IMR-90 (cell line): ENCODE data around the gene TGM6. TPM values are rescaled to one million over a fixed set of nuclear protein-coding genes. Genes with fewer than 3 reads are reported as not detected.

Experiments
- ATAC-seq: fragments of 200-7000 bp; cut with Tn5 transposase; 2 replicates; pipeline ENCODE4 v1.9.1; 2020; ENCODE audit warnings: low read depth, mild to moderate bottlenecking, moderate library complexity
- BruUV-seq: library from RNA; stranded (reverse); fragments of 400-500 nt; replicated peaks from 2 replicates; lab custom pipeline; 2021; lab: Mats Ljungman, UMichigan
- CTCF ChIA-PET: fragments of 300-600 bp; formaldehyde crosslinking; extraction: SDS; loops from one replicate; lab custom pipeline; 2021; ENCODE audit warnings: antibody characterized with exemption; lab: Yijun Ruan, JAX
- POLR2A ChIA-PET: fragments of 300-600 bp; sonication (Branson Sonifier 250); formaldehyde crosslinking; loops from one replicate; lab custom pipeline; 2022; ENCODE audit warnings: antibody characterized with exemption; ENCODE audit not compliant: unreplicated experiment; lab: Charles Lee
- DNase-seq: peaks from one replicate; pipeline ENCODE4 v3.0.0; 2013
- H2AFZ ChIP-seq: replicated peaks from 2 replicates; pipeline ENCODE3; 2013; ENCODE audit warnings: low read length, mild to moderate bottlenecking; ENCODE audit not compliant: poor library complexity
- H2AK5ac ChIP-seq: 2 replicates; pipeline ENCODE4 v1.6.1; 2013; ENCODE audit warnings: low read depth, low read length, inconsistent platforms
- H2AK9ac ChIP-seq: replicated peaks from 2 replicates; pipeline ENCODE3; 2013; ENCODE audit warnings: mild to moderate bottlenecking, low read depth, low read length, moderate library complexity; ENCODE audit not compliant: poor library complexity
- H2BK120ac ChIP-seq: 2 replicates; pipeline ENCODE4 v1.6.1; 2013; ENCODE audit warnings: low read depth, low read length, inconsistent platforms
- H2BK15ac ChIP-seq: 3 replicates; pipeline ENCODE4 v1.6.1; 2013; ENCODE audit warnings: low read depth, low read length, inconsistent platforms
- H2BK20ac ChIP-seq: 2 replicates; pipeline ENCODE4 v1.6.1; 2013; ENCODE audit warnings: low read depth, mild to moderate bottlenecking, inconsistent platforms, low read length, moderate library complexity
- H2BK5ac ChIP-seq: 2 replicates; pipeline ENCODE4 v1.6.1; 2013; ENCODE audit warnings: mild to moderate bottlenecking, low read depth, low read length, inconsistent platforms; ENCODE audit not compliant: poor library complexity, severe bottlenecking
- H3K14ac ChIP-seq: replicated peaks from 2 replicates; pipeline ENCODE4 v1.6.1; 2013; ENCODE audit warnings: low read depth, low read length, inconsistent platforms
- H3K18ac ChIP-seq: 2 replicates; pipeline ENCODE4 v1.6.1; 2013; ENCODE audit warnings: low read depth, low read length, control low read depth
- H3K23ac ChIP-seq: 2 replicates; pipeline ENCODE4 v1.6.1; 2013; ENCODE audit warnings: low read depth, low read length, inconsistent platforms
- H3K27ac ChIP-seq: 2 replicates; pipeline ENCODE4 v1.5.1; 2013; ENCODE audit warnings: mild to moderate bottlenecking, control low read depth, low read length; ENCODE audit not compliant: insufficient read depth
- H3K27me3 ChIP-seq: 2 replicates; pipeline ENCODE4 v1.6.1; 2013; ENCODE audit warnings: low read length; ENCODE audit not compliant: control insufficient read depth, insufficient read depth
- H3K36me3 ChIP-seq: 2 replicates; pipeline ENCODE4 v1.6.1; 2013; ENCODE audit warnings: low read length, mixed read lengths; ENCODE audit not compliant: control insufficient read depth, insufficient read depth
- H3K4ac ChIP-seq: 2 replicates; pipeline ENCODE4 v1.6.1; 2013; ENCODE audit warnings: low read depth, low read length, inconsistent platforms
- H3K4me1 ChIP-seq: 2 replicates; pipeline ENCODE4 v1.6.1; 2013; ENCODE audit warnings: low read length, mixed read lengths; ENCODE audit not compliant: control insufficient read depth, insufficient read depth
- H3K4me2 ChIP-seq: 2 replicates; pipeline ENCODE4 v1.6.1; 2013; ENCODE audit warnings: low read depth, mild to moderate bottlenecking, control low read depth, low read length, moderate library complexity
- H3K4me3 ChIP-seq: 2 replicates; pipeline ENCODE4 v1.5.1; 2013; ENCODE audit warnings: low read depth, mild to moderate bottlenecking, control low read depth, low read length, moderate library complexity; ENCODE audit not compliant: insufficient read depth
- H3K56ac ChIP-seq: 2 replicates; pipeline ENCODE4 v1.6.1; 2013; ENCODE audit warnings: low read length, inconsistent platforms; ENCODE audit not compliant: insufficient read depth; ENCODE audit errors: extremely low read depth
- H3K79me1 ChIP-seq, 2 experiments: 2 replicates each; pipeline ENCODE4 v1.6.1; 2013; ENCODE audit warnings: low read length in 2 of 2, inconsistent platforms in 1 of 2, low read depth in 1 of 2
- H3K9ac ChIP-seq: 2 replicates; pipeline ENCODE4 v1.6.1; 2013; ENCODE audit warnings: low read depth, low read length, control low read depth
- H3K9me1 ChIP-seq: 2 replicates; pipeline ENCODE4 v1.6.1; 2013; ENCODE audit warnings: low read length, inconsistent platforms; ENCODE audit not compliant: insufficient read depth
- H3K9me3 ChIP-seq: 2 replicates; pipeline ENCODE4 v1.6.1; 2013; ENCODE audit warnings: low read length; ENCODE audit not compliant: control insufficient read depth, insufficient read depth
- H4K20me1 ChIP-seq: 2 replicates; pipeline ENCODE4 v1.6.1; 2013; ENCODE audit warnings: low read length, inconsistent platforms; ENCODE audit not compliant: insufficient read depth
- H4K5ac ChIP-seq: 2 replicates; pipeline ENCODE4 v1.6.1; 2013; ENCODE audit warnings: mild to moderate bottlenecking, low read depth, low read length, control low read depth
- H4K8ac ChIP-seq, 2 experiments: 2 replicates each; pipeline ENCODE4 v1.6.1; 2013; ENCODE audit warnings: low read depth in 2 of 2, low read length in 2 of 2, control low read depth in 1 of 2, inconsistent platforms in 1 of 2
- H4K91ac ChIP-seq: 2 replicates; pipeline ENCODE4 v1.6.1; 2013; ENCODE audit warnings: low read depth, low read length, inconsistent platforms; ENCODE audit not compliant: insufficient read depth
- BHLHE40 ChIP-seq: fragments of 150-350 bp; IDR thresholded peaks from 2 replicates; pipeline ENCODE4 v1.6.1; 2016; ENCODE audit warnings: mild to moderate bottlenecking, low read depth, low read length
- CEBPB ChIP-seq: IDR thresholded peaks from 2 replicates; pipeline ENCODE4 v1.6.1; 2012; ENCODE audit warnings: low read depth, low read length, improper control_type of control experiment
- CHD1 ChIP-seq: IDR thresholded peaks from 2 replicates; pipeline ENCODE4 v1.6.1; 2012; ENCODE audit warnings: low read depth, low read length, improper control_type of control experiment
- FOS ChIP-seq: fragments of 150-350 bp; IDR thresholded peaks from 2 replicates; pipeline ENCODE4 v1.6.1; 2016; ENCODE audit warnings: low read depth, low read length
- MAZ ChIP-seq: IDR thresholded peaks from 2 replicates; pipeline ENCODE4 v1.6.1; 2012; ENCODE audit warnings: low read depth, mild to moderate bottlenecking, low read length, improper control_type of control experiment, moderate library complexity, borderline replicate concordance
- MXI1 ChIP-seq: IDR thresholded peaks from 2 replicates; pipeline ENCODE4 v1.6.1; 2012; ENCODE audit warnings: low read depth, mild to moderate bottlenecking, low read length, moderate library complexity, borderline replicate concordance
- POLR2A ChIP-seq: IDR thresholded peaks from 2 replicates; pipeline ENCODE4 v1.6.1; 2012; ENCODE audit warnings: mild to moderate bottlenecking, low read depth, low read length
- RAD21 ChIP-seq: IDR thresholded peaks from 2 replicates; pipeline ENCODE4 v1.6.1; 2012; ENCODE audit warnings: low read length, improper control_type of control experiment
- RCOR1 ChIP-seq: IDR thresholded peaks from 2 replicates; pipeline ENCODE4 v1.6.1; 2012; ENCODE audit warnings: mild to moderate bottlenecking, low read length, improper control_type of control experiment; ENCODE audit not compliant: insufficient replicate concordance
- RFX5 ChIP-seq: IDR thresholded peaks from 2 replicates; pipeline ENCODE4 v1.8.0; 2012; ENCODE audit warnings: low read depth, mild to moderate bottlenecking, low read length, moderate library complexity
- SMC3 ChIP-seq: fragments of 150-350 bp; IDR thresholded peaks from 2 replicates; pipeline ENCODE4 v1.6.1; 2016; ENCODE audit warnings: low read depth, mild to moderate bottlenecking, antibody characterized with exemption, low read length, moderate library complexity
- WGBS, 2 experiments: methylation state at CpG; one replicate each; pipeline versions ENCODE4 v1.1.5 to v1.1.7; 2013; ENCODE audit warnings: missing lambda C conversion rate in 2 of 2; ENCODE audit not compliant: insufficient read length in 1 of 2; ENCODE audit errors: extremely low coverage in 2 of 2; 5-methylcytosine and 5-hydroxymethylcytosine counted together
- dilution Hi-C: fragments of 300-500 bp; cut with HindIII; formaldehyde crosslinking; loops from one replicate; pipeline ENCODE4 v1.14.3; 2018; ENCODE audit warnings: low sequenced_read_pairs; ENCODE audit not compliant: unreplicated experiment
- in situ Hi-C: fragments of 300-500 bp; cut with MboI; formaldehyde crosslinking; loops from 3 replicates; pipeline ENCODE4 v1.14.3; 2019; ENCODE audit warnings: low sequenced_read_pairs, inconsistent platforms, mixed read lengths
- intact Hi-C: fragments of 100-400 bp; cut with micrococcal nuclease; formaldehyde crosslinking; loops from 2 replicates; pipeline ENCODE4 v1.10.0; 2022
- polyA plus RNA-seq, 3 experiments: library from polyadenylated mRNA; depleted of rRNA; stranded (reverse); fragments of >200 nt; gene quantifications; 2 replicates each; pipeline ENCODE4 v1.2.3, GENCODE V29; 2012; ENCODE audit warnings: low replicate concordance in 1 of 3
- total RNA-seq: library from RNA; depleted of rRNA; stranded (reverse); fragments of >200 nt; gene quantifications from 2 replicates; pipeline ENCODE4 v1.2.3, GENCODE V29; 2012
- TF ChIP-seq, protein P1 (sequence below): fragments of 150-350 bp; IDR thresholded peaks from 2 replicates; pipeline ENCODE4 v1.6.1; 2017; ENCODE audit warnings: mild to moderate bottlenecking, antibody characterized with exemption, low read length, low read depth
- TF ChIP-seq, protein P2 (sequence below): fragments of 150-350 bp; IDR thresholded peaks from 2 replicates; pipeline ENCODE4 v1.6.1; 2016; ENCODE audit warnings: low read depth, mild to moderate bottlenecking, low read length, moderate library complexity, borderline replicate concordance

TGM6 gene
- total and polyA plus RNA-seq, 2 of the 4 experiments (the other 2 are of a cell fraction): not detected

DNA sequence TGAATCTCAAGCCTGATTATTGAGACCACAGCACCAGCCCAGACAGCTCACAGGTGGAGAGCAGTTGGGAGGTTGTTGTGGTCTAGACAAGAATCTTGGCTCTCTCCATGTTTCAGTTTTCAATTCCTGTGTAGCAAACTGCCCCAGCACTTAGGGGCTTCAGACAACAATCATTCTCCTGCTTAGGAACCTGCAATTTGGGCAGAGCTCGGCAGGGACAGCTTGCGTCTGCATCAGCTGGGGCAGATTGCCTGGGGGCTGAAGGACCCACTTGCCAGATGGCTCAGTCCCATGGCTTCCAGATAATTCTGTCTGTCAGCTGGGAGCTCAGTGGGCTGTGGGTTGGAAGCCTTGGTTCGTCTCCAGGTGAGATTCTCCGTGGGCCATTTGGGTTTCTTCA is 6.9 kb downstream of the TGM6 start:
- in situ Hi-C loops: no loop called here
- dilution Hi-C loops: no loop called here

More for the DNA sequence above, 6.9 kb downstream of the TGM6 start:
- no peak overlapping the region for H2BK120ac ChIP-seq
- H2BK5ac ChIP-seq: no peak overlapping the region
- H3K27me3 ChIP-seq: peaks cover 2% of the 10 kb centered on the region; the same call in 1 of the 2 replicates
- intact Hi-C loops: no loop called here
- H3K27ac ChIP-seq: no peak overlapping the region
- H4K8ac ChIP-seq: no peak overlapping the region
- no peak overlapping the region for H3K4ac ChIP-seq
- H2BK20ac ChIP-seq: no peak overlapping the region
- H2AFZ ChIP-seq: no peak overlapping the region
- no peak overlapping the region for H3K4me2 ChIP-seq
- peaks cover 2% of the 10 kb centered on the region for H3K9me3 ChIP-seq
- H3K9me1 ChIP-seq: no peaks in the 10 kb centered on the region
- H4K91ac ChIP-seq: no peak overlapping the region
- POLR2A ChIA-PET: no interaction called here
- H3K36me3 ChIP-seq: no peaks in the 10 kb centered on the region
- H3K79me1 ChIP-seq: no peaks in the 10 kb centered on the region
- CTCF ChIA-PET: interaction anchor here (1.0 kb wide), 1 partner anchor 65 kb away, joined by 3 read pairs; no protein-coding TSS in a partner anchor
- no peak overlapping the region for H3K4me3 ChIP-seq
- WGBS, 2 experiments: 70% methylated on average over 2 of the region's 4 CpGs; no CpG with 5 or more reads in 1 of the 2 experiments
- ATAC-seq (no peak), DNase-seq (no peak)
- no peak overlapping the region for H3K23ac ChIP-seq
- no peaks in the 10 kb centered on the region for H4K20me1 ChIP-seq
- no peak overlapping the region for H3K9ac ChIP-seq
- BruUV-seq: no TSS peak
- H3K18ac ChIP-seq: no peak overlapping the region
- no peak overlapping the region for H4K5ac ChIP-seq
- H2BK15ac ChIP-seq: no peak overlapping the region
- no peak overlapping the region for H2AK5ac ChIP-seq
- H3K14ac ChIP-seq: no peak overlapping the region
- H3K4me1 ChIP-seq: no peaks in the 10 kb centered on the region
- H3K56ac ChIP-seq: no peak overlapping the region
- no peak overlapping the region for H2AK9ac ChIP-seq
- TF ChIP-seq RCOR1: no peak
- TF ChIP-seq RFX5: no peak
- TF ChIP-seq MXI1: no peak
- no peak for TF ChIP-seq CHD1
- TF ChIP-seq CEBPB: no peak
- TF ChIP-seq FOS: no peak
- no peak for TF ChIP-seq SMC3
- no peak for TF ChIP-seq BHLHE40
- TF ChIP-seq, protein P1, sequence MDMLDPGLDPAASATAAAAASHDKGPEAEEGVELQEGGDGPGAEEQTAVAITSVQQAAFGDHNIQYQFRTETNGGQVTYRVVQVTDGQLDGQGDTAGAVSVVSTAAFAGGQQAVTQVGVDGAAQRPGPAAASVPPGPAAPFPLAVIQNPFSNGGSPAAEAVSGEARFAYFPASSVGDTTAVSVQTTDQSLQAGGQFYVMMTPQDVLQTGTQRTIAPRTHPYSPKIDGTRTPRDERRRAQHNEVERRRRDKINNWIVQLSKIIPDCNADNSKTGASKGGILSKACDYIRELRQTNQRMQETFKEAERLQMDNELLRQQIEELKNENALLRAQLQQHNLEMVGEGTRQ: no peak
- TF ChIP-seq, protein P2, sequence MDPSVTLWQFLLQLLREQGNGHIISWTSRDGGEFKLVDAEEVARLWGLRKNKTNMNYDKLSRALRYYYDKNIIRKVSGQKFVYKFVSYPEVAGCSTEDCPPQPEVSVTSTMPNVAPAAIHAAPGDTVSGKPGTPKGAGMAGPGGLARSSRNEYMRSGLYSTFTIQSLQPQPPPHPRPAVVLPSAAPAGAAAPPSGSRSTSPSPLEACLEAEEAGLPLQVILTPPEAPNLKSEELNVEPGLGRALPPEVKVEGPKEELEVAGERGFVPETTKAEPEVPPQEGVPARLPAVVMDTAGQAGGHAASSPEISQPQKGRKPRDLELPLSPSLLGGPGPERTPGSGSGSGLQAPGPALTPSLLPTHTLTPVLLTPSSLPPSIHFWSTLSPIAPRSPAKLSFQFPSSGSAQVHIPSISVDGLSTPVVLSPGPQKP: no peak
- TF ChIP-seq POLR2A: no peak
- no peak for TF ChIP-seq MAZ
- no peak for TF ChIP-seq RAD21
